Activated T-helper 2 cell treated with anti-CD3 and anti-CD28 coated beads, Interferon-gamma antibody, Interleukin-2, Interleukin-4, amounts not matched to agents 10 μg/mL and 5 μg/mL and 100 μg/mL, durations not matched to agents 14 hours and 24 hours and 36 hours (primary cell): ENCODE results near the gene PDZRN4. TPM values are rescaled to one million over a fixed set of nuclear protein-coding genes. Genes with fewer than 3 reads are reported as not detected.
"Not testable (repeated sequence)": the region's sequence is repeated elsewhere in the genome, so short reads cannot be mapped to it uniquely, and the experiment has no call there.

Experiments used
- DNase-seq: peaks from one replicate; pipeline ENCODE4 v3.0.0; 2021; ENCODE audit warnings: low spot score
- H3K27ac Mint-ChIP-seq: one replicate; pipeline ENCODE4 v1.8.0; 2021; ENCODE audit warnings: mixed read lengths
- H3K27me3 Mint-ChIP-seq: one replicate; pipeline ENCODE4 v1.8.0; 2021; ENCODE audit warnings: low read depth, mixed read lengths
- H3K36me3 Mint-ChIP-seq: one replicate; pipeline ENCODE4 v1.8.0; 2021; ENCODE audit warnings: low read depth, mixed read lengths
- H3K4me1 Mint-ChIP-seq: one replicate; pipeline ENCODE4 v1.8.0; 2021; ENCODE audit warnings: low read depth, mixed read lengths
- H3K4me3 Mint-ChIP-seq: one replicate; pipeline ENCODE4 v1.8.0; 2021; ENCODE audit warnings: low read depth, mild to moderate bottlenecking, moderate library complexity, mixed read lengths
- H3K9me3 Mint-ChIP-seq: one replicate; pipeline ENCODE4 v1.8.0; 2021; ENCODE audit warnings: mixed read lengths
- intact Hi-C: fragments of 100-400 bp; cut with micrococcal nuclease; formaldehyde crosslinking; loops from one replicate; pipeline ENCODE4 v1.15.1; 2023
- total RNA-seq: library from RNA; stranded (reverse); gene quantifications from 2 replicates; pipeline ENCODE4 v1.2.3, GENCODE V29; 2022

PDZRN4 gene
- total RNA-seq: not detected in 2 replicates

DNA sequence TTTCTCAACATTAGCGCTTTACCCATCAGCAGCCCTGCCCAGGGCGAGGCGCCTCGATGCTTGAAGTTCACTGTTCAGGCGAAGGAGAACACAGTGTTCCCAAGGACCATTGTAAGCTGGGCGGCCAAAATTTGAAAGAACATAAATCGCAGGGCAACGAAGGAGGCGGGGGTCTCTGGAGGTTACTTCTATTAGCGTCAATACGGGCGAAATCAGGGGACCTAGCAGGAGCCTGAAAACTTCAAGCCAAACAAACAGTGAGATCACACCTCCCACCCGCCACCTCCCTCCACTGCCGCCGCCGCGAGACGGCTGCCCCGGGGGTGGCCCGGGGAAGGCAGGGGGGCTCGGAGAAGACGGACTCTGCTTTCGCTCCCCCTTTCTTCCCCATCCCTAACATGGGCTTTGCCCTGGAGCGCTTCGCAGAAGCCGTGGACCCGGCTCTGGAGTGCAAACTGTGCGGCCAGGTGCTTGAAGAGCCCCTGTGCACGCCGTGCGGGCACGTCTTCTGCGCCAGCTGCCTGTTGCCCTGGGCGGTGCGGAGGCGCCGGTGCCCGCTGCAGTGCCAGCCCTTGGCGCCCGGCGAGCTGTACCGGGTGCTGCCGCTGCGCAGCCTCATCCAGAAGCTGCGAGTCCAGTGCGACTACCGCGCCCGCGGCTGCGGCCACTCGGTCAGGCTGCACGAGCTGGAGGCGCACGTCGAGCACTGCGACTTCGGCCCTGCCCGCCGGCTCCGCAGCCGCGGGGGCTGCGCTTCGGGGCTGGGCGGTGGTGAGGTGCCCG lies at the start of gene PDZRN4:
PDZRN4 (plus strand) TSS at position 263 of the 783 bp plus-strand sequence.
- Mint-ChIP-seq H3K4me1 (no peaks in the 10 kb centered on the region), H3K27ac (no peak within 1 kb of the TSS), H3K4me3 (no peak within 1 kb of the TSS), H3K36me3 (no peaks in the 10 kb centered on the region), H3K9me3 (no peaks in the 10 kb centered on the region), H3K27me3 (peaks cover 38% of the 10 kb centered on the region)
- no peak for DNase-seq
- intact Hi-C loops: no loop called here

DNA sequence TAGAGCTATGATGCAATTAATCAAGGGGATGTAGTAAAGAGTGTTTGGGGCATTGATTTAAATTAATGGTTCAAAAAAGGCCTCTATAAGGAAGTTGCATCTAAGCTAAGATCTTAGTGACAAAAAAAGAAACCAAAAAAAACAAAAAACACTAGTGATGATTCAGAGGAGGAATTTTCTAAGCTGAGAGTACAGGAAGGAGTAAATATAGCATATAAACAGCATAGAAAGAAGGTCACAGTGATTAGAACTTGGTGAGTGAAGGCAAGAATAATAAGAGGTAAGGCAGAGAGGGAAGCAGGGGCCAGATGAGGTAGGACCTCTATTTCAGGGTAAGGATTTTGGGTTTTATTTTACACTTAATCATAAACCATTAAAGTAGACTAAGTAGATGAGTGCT lies 48.0 kb upstream of the PDZRN4 start:
- no peaks in the 10 kb centered on the region for H3K36me3 Mint-ChIP-seq
- H3K9me3 Mint-ChIP-seq: no peaks in the 10 kb centered on the region
- H3K4me1 Mint-ChIP-seq: peaks cover 2% of the 10 kb centered on the region

DNA sequence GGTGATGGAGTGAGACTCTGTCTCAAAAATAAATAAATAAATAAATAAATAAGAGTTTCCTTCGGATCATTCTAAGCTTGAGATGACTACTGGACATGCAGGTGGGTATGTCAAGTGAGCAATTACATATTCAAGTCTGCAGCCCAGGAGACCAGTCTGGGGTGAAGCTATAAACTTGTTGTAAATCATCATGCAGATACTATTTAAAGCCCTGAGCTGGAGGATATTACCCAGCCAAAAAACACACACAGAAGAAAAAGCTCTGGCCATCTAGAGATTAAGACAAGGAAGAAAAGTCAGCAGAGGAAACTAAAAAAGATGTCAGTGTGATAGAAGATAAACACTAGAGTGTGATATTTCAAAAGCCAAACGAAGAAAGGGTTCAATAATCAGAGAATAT lies 47.0 kb upstream of the PDZRN4 start:
- intact Hi-C loops: no loop called here
- Mint-ChIP-seq H3K4me3 (no peak overlapping the region), H3K27me3 (no peaks in the 10 kb centered on the region), H3K4me1 (peaks cover 2% of the 10 kb centered on the region), H3K36me3 (no peaks in the 10 kb centered on the region), H3K27ac (no peak overlapping the region), H3K9me3 (no peaks in the 10 kb centered on the region)
- DNase-seq: no peak

More for the DNA sequence above, 48.0 kb upstream of the PDZRN4 start:
- intact Hi-C loops: no loop called here
- Mint-ChIP-seq H3K4me3 (no peak overlapping the region), H3K27ac (no peak overlapping the region), H3K27me3 (no peaks in the 10 kb centered on the region)
- DNase-seq: no peak

- intact Hi-C loops: no loop called here
- no peak overlapping the region for H3K4me3 Mint-ChIP-seq
- no peaks in the 10 kb centered on the region for H3K9me3 Mint-ChIP-seq
- no peaks in the 10 kb centered on the region for H3K36me3 Mint-ChIP-seq
- H3K27me3 Mint-ChIP-seq: no peaks in the 10 kb centered on the region
- no peak overlapping the region for H3K27ac Mint-ChIP-seq
- H3K4me1 Mint-ChIP-seq: peaks cover 2% of the 10 kb centered on the region
- no peak for DNase-seq
Measured at GRCh38 chr12:41142376-41142775, 45.7 kb upstream of the PDZRN4 start.

GRCh38 chr12:41151793-41152192 lies 36.3 kb upstream of the PDZRN4 start:
- no peak for DNase-seq
- no peak overlapping the region for H3K27ac Mint-ChIP-seq
- H3K9me3 Mint-ChIP-seq: no peaks in the 10 kb centered on the region
- H3K4me1 Mint-ChIP-seq: no peaks in the 10 kb centered on the region
- intact Hi-C loops: no loop called here
- H3K36me3 Mint-ChIP-seq: no peaks in the 10 kb centered on the region
- no peak overlapping the region for H3K4me3 Mint-ChIP-seq
- no peaks in the 10 kb centered on the region for H3K27me3 Mint-ChIP-seq

DNA sequence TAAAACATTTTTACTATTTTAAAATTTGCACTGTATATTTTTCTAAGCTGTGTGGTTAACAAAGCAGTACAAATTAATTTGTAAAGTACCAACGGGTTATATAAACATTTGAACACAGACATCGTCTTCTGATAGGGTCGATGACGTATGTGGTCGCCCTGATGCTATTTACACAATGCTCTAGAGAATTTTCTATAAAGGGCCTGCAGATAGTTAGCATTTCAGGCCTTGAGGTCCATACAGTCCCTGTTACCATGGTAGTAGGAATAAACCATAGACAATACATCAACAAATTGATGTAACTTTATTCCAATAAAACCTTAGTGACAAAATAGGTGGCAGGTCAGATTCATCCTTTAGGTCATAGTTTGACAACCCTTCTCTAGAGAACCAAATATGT lies 25.7 kb upstream of the PDZRN4 start:
- no peak overlapping the region for H3K27ac Mint-ChIP-seq
- no peaks in the 10 kb centered on the region for H3K36me3 Mint-ChIP-seq
- no peaks in the 10 kb centered on the region for H3K27me3 Mint-ChIP-seq
- H3K4me1 Mint-ChIP-seq: no peaks in the 10 kb centered on the region
- H3K9me3 Mint-ChIP-seq: no peaks in the 10 kb centered on the region
- intact Hi-C loops: no loop called here
- DNase-seq: no peak
- no peak overlapping the region for H3K4me3 Mint-ChIP-seq

- H3K9me3 Mint-ChIP-seq: no peaks in the 10 kb centered on the region
- no peak overlapping the region for H3K27ac Mint-ChIP-seq
- no peaks in the 10 kb centered on the region for H3K27me3 Mint-ChIP-seq
- no peaks in the 10 kb centered on the region for H3K4me1 Mint-ChIP-seq
- no peak overlapping the region for H3K4me3 Mint-ChIP-seq
- intact Hi-C loops: no loop called here
- no peaks in the 10 kb centered on the region for H3K36me3 Mint-ChIP-seq
- DNase-seq: no peak
Measured at GRCh38 chr12:41167701-41168100, 20.4 kb upstream of the PDZRN4 start.

GRCh38 chr12:41174602-41175001 lies 13.5 kb upstream of the PDZRN4 start:
- intact Hi-C loops: no loop called here
- no peaks in the 10 kb centered on the region for H3K27me3 Mint-ChIP-seq
- no peak overlapping the region for H3K4me3 Mint-ChIP-seq
- no peak overlapping the region for H3K27ac Mint-ChIP-seq
- no peaks in the 10 kb centered on the region for H3K4me1 Mint-ChIP-seq
- no peak for DNase-seq
- no peaks in the 10 kb centered on the region for H3K36me3 Mint-ChIP-seq
- no peaks in the 10 kb centered on the region for H3K9me3 Mint-ChIP-seq

- not testable (repeated sequence) for H3K27me3 Mint-ChIP-seq
Measured at GRCh38 chr12:41179507-41179906, 8.6 kb upstream of the PDZRN4 start.

GRCh38 chr12:41184864-41185263 lies 3.3 kb upstream of the PDZRN4 start:
- no peak for DNase-seq
- H3K9me3 Mint-ChIP-seq: no peaks in the 10 kb centered on the region
- H3K27ac Mint-ChIP-seq: no peak overlapping the region
- H3K4me1 Mint-ChIP-seq: no peaks in the 10 kb centered on the region
- peaks cover 27% of the 10 kb centered on the region for H3K27me3 Mint-ChIP-seq
- H3K4me3 Mint-ChIP-seq: no peak overlapping the region
- no peaks in the 10 kb centered on the region for H3K36me3 Mint-ChIP-seq
- intact Hi-C loops: no loop called here

More at GRCh38 chr12:41179507-41179906, 8.6 kb upstream of the PDZRN4 start:
- DNase-seq, H3K36me3 Mint-ChIP-seq, H3K4me1 Mint-ChIP-seq, H3K4me3 Mint-ChIP-seq, intact Hi-C loops, H3K27ac Mint-ChIP-seq, H3K9me3 Mint-ChIP-seq: not testable (repeated sequence)

- intact Hi-C loops: no loop called here
Measured at GRCh38 chr12:41186026-41186425, 2.1 kb upstream of the PDZRN4 start.

DNA sequence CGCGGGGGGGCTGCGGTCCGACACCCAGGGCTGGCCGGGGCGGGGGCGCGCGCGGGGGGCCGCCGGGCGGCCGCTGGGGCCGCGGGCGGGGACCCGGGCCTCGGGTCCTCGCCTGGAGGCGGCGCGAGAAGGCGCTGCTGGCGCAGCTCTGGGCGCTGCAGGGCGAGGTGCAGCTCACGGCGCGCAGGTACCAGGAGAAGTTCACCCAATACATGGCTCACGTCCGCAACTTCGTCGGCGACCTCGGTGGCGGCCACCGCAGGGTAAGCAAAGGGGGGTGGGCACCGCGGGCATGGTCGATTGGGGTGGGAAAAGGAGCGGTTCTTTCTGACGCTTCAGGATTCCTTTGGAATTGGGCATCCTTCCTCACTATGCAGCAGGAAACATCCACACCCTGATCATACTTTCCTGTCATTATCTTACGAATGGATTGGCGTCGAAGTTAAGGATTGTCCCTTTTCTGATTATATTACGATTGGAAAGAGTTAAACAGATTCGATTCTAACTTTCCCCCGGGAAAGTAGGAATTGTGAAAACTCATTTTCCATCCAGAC lies 798 bp downstream of the PDZRN4 start:
- H3K4me3 Mint-ChIP-seq: no peak overlapping the region
- no peaks in the 10 kb centered on the region for H3K4me1 Mint-ChIP-seq
- no peaks in the 10 kb centered on the region for H3K9me3 Mint-ChIP-seq
- intact Hi-C loops: no loop called here
- H3K27me3 Mint-ChIP-seq: peaks cover 38% of the 10 kb centered on the region
- no peak for DNase-seq
- H3K36me3 Mint-ChIP-seq: no peaks in the 10 kb centered on the region
- H3K27ac Mint-ChIP-seq: no peak overlapping the region

More at GRCh38 chr12:41186026-41186425, 2.1 kb upstream of the PDZRN4 start:
- H3K4me3 Mint-ChIP-seq: no peak overlapping the region
- no peak overlapping the region for H3K27ac Mint-ChIP-seq
- no peaks in the 10 kb centered on the region for H3K4me1 Mint-ChIP-seq
- H3K36me3 Mint-ChIP-seq: no peaks in the 10 kb centered on the region
- no peak for DNase-seq
- H3K9me3 Mint-ChIP-seq: no peaks in the 10 kb centered on the region
- H3K27me3 Mint-ChIP-seq: peaks cover 35% of the 10 kb centered on the region

DNA sequence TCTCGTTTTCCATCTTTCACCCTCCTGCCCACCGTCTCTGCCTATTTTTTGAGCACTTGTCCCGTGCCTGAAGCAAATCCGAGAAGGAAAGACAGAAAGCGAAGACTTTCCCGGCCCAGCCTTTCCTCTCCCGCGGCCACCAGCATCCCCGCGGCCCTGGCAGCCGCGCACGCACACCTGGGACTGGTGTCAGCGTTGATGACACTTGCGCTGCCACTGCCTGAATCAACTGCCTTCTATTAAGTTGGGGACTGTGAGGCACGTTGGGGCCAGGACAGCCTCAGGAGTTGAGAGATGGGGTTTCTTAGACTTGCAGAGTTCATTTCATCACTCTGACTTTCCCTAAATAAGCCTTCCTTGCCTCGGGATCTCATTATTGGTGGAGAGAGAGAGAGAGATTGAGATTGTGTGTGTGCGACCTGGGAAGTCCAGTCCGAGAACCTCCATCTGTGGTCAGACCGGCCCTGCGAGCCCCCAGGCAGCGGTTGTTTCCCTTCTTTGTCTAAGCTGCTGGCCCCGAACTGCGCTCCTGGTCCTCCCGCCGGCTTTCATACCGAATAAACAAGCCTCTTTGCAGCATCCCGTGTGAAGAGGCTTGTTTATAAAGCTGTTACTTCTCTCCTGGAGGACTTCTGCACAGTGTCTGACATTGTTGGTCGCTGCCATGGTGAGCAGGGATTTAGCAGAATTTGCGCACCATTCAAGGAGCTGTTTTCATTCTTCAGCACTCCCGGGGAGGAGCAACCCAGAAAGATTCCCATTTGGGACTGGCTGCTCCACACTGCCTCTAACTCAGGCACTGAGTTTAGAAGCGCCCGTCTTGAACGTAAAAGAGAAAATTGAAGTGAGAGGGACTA lies 1.5 kb downstream of the PDZRN4 start:
- H3K27me3 Mint-ChIP-seq: peaks cover 38% of the 10 kb centered on the region
- H3K27ac Mint-ChIP-seq: no peak overlapping the region
- no peaks in the 10 kb centered on the region for H3K4me1 Mint-ChIP-seq
- DNase-seq: no peak
- no peaks in the 10 kb centered on the region for H3K9me3 Mint-ChIP-seq
- intact Hi-C loops: no loop called here
- H3K36me3 Mint-ChIP-seq: no peaks in the 10 kb centered on the region
- no peak overlapping the region for H3K4me3 Mint-ChIP-seq
